K562 treated with DMSO at 1 percent for 48 hours (cell line): ENCODE data around the gene MYLK3. TPM values are rescaled to one million over a fixed set of nuclear protein-coding genes. Genes with fewer than 3 reads are reported as not detected.

ENCODE experiments used
- total RNA-seq: library from RNA; unstranded; fragments of 300-600 nt; gene quantifications from 2 replicates; pipeline ENCODE4 v1.2.3, GENCODE V29; 2022; ENCODE audit warnings: low replicate concordance; ENCODE audit errors: extremely low read depth

The MYLK3 gene
- not detected in 2 replicates for total RNA-seq

DNA sequence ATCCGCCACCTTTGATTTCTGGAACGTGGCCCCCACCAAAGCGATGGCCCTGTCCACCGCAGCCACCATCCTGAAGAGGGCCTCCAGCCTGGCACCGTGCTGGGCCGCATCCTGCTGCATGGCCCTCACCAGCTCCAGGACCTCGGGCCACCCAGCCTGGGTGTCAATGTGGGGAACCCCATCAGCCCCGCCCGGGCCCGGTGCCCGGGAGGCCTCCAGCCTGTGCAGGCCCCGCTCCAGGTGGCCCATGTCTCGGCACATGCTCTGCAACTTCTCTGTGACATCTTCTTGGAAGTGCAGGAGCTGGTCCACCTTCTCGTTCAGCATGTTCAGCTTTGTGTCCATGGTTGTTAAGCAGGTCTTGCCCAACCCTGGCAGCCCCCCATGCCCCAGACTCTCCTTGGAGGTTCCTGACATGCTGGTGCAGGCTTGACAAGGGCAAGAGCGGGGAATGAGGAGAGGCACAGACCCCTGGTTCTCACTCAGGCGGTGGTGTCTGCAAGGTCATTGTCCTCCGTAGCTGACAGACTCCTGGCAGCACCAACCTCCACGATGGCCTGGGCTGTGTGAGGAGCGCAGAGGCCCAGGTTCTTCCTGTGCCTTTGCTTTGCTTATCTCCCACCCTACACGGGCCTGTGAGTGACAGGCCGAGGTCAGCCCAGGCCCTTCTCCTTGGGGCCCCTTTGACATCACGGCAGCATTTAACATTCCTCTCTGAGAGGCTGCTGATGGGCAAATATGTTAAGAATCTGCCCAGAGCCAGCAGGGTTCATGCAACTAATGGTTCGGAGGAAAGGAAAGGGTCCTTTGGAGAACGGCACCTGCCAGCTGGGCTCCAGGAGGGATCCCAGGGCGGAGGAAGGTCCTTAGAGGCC lies at the start of gene MYLK3:
Gene MYLK3, minus strand, starts transcription at position 568 of the 875 bp plus-strand sequence. Its CDS starts 151 bp downstream, at position 417.

DNA sequence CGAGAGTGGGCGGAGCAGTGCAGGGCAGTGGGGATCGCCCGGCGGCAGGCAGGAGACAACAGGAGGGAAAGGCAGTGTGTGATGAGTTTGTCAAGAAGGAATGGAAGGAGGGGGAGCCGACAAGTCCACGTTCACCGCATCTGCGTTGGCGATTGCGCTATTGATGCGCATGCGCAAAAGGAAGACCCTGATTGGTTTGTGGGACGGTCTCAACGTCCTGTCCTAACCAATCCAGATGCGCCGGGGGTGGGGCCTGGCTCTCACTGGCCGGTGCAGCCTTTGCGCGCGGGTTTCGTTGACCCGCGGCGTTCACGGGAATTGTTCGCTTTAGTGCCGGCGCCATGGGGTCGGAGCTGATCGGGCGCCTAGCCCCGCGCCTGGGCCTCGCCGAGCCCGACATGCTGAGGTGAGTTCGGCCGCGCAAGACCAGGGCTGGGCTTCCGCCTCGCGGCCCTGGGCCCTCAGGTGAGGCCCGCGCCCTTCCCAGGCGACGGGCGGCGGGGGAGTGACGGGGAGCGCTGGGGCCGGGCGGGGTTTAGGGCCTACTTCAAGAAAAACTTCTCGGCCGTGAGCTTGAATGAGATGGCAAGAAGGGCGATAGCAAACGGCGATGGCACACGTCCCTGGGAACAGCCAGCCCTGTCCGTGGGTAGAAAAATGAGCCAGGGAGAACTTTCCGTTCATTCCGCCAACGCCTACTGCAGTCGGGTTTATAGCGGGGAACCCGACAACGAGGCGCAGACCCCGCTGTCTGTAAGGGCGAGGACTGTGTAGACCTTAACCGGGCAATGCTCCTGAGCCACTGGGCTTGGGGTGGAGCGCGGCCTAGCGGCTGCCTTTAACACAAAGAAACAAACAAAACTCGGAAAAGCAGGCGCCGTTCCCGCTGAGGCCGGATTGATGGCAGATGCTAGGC lies 58.5 kb downstream of the MYLK3 start, which contains the start of gene ORC6:
Gene ORC6, plus strand, starts transcription at position 295 of the 916 bp plus-strand sequence. Its CDS starts 47 bp downstream, at position 342.

DNA sequence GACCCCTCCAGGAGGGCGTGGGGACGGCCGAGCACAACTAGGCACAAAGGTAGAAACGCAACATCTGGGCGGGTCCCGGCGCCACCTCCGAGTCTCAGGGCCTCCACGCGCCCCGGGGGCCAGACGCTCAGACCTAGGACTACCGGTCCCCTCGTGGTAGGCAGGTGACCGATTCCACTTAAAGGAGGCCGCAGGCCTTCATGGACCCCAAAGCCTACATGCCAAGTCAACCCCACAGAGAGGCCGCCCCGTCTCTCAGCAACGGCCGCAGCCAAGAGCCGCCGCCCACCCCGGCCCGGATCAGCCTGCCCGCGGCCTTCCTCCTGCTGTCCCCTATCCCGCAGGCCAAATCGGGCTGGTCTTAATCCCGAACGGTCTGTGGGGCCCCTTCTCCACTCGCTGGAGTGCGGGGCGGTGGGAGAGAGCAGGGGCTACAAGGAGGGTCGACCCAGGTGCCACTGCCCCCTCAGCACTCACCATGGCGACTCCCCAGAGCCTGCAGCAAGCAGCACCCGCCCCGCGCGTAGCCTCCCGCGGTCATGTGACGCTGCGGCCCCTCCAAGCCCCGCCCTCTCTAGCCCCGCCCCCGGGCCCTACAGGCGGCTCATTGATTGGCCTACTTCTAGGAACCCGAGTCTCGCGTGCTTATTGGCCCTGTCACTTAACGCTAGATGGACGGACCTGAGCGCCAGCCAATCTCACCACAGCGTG lies 59.3 kb downstream of the MYLK3 start, which contains the start of gene VPS35:
Gene VPS35, minus strand, starts transcription at position 525 of the 711 bp plus-strand sequence. Its CDS starts 45 bp downstream, at position 480.

Other genes starting within 250 kb of the MYLK3 start
- gene SHCBP1, start 127.0 kb downstream of the MYLK3 start, total RNA-seq, result not detected in 2 replicates
- not detected in 2 replicates for gene VPS35, start 59.2 kb downstream of the MYLK3 start, total RNA-seq
- not detected in 2 replicates for gene ORC6, start 58.7 kb downstream of the MYLK3 start, total RNA-seq
- gene C16orf87, start 82.8 kb upstream of the MYLK3 start, total RNA-seq, result not detected in 2 replicates
- not detected in 2 replicates for gene GPT2, start 136.0 kb upstream of the MYLK3 start, total RNA-seq
- not detected in 2 replicates for gene DNAJA2, start 225.3 kb upstream of the MYLK3 start, total RNA-seq